HG03378 (cell line): ENCODE measurements around the gene KRT23.

ENCODE experiments used
- ATAC-seq: cut with Tn5 transposase; IDR thresholded peaks from one replicate; pipeline ENCODE4 v1.9.1; 2021; ENCODE audit warnings: mild to moderate bottlenecking, moderate library complexity; ENCODE audit not compliant: unreplicated experiment

KRT23 gene

GRCh38 chr17:40912486-40913210 lies 24.8 kb downstream of the KRT23 start:
- no peak for ATAC-seq

GRCh38 chr17:40910441-40910841 lies 27.0 kb downstream of the KRT23 start:
- no peak for ATAC-seq

- ATAC-seq = no peak
These were observed 27.7 kb downstream of the KRT23 start for GRCh38 chr17:40909755-40910154.

GRCh38 chr17:40909351-40909750 lies 28.1 kb downstream of the KRT23 start:
- no peak for ATAC-seq

- no peak for ATAC-seq
These were observed 30.8 kb downstream of the KRT23 start for GRCh38 chr17:40906613-40907012.

GRCh38 chr17:40905370-40905769 lies 32.1 kb downstream of the KRT23 start:
- ATAC-seq = no peak

GRCh38 chr17:40903129-40903847 lies 34.2 kb downstream of the KRT23 start:
- no peak for ATAC-seq

- no peak for ATAC-seq
These were observed 34.9 kb downstream of the KRT23 start for GRCh38 chr17:40902498-40902897.

GRCh38 chr17:40901981-40902474 lies 35.4 kb downstream of the KRT23 start:
- ATAC-seq = no peak

- ATAC-seq = no peak
These were observed 36.6 kb downstream of the KRT23 start for GRCh38 chr17:40900809-40901356.

GRCh38 chr17:40896916-40897455 lies 40.5 kb downstream of the KRT23 start:
- no peak for ATAC-seq

- no peak for ATAC-seq
These were observed 42.2 kb downstream of the KRT23 start for GRCh38 chr17:40895106-40895730.

- no peak for ATAC-seq
These were observed 49.2 kb downstream of the KRT23 start for GRCh38 chr17:40888196-40888720.

GRCh38 chr17:40886090-40886489 lies 51.4 kb downstream of the KRT23 start:
- no peak for ATAC-seq

- ATAC-seq = no peak
These were observed 52.5 kb downstream of the KRT23 start, which contains the start of gene KRT20 for GRCh38 chr17:40884708-40885512. KRT20 (minus strand) TSS chr17:40885242; CDS start chr17:40885185, 57 bp downstream.

- ATAC-seq = no peak
These were observed 53.7 kb downstream of the KRT23 start for GRCh38 chr17:40883626-40884334.

- ATAC-seq = no peak
These were observed 54.4 kb downstream of the KRT23 start for GRCh38 chr17:40883031-40883430.

- no peak for ATAC-seq
These were observed 58.4 kb downstream of the KRT23 start for GRCh38 chr17:40879026-40879425.

GRCh38 chr17:40878044-40878443 lies 59.4 kb downstream of the KRT23 start:
- ATAC-seq = no peak
